AML-193 (cell line): ENCODE results near the gene ELFN1.

ENCODE experiments used
- DNase-seq, 2 experiments: peaks; one replicate each; lab custom pipeline; 2025; lab: John Stamatoyannopoulos, UW

The ELFN1 gene

GRCh38 chr7:1725766-1726630, 55.9 kb downstream of the ELFN1 start:
- DNase-seq = no peak

- no peak for DNase-seq
These were observed 57.0 kb downstream of the ELFN1 start for GRCh38 chr7:1727079-1727478.

GRCh38 chr7:1727812-1728570, 57.9 kb downstream of the ELFN1 start:
- no peak for DNase-seq

GRCh38 chr7:1729183-1729582, 59.1 kb downstream of the ELFN1 start:
- DNase-seq = no peak

- no peak for DNase-seq
These were observed 59.7 kb downstream of the ELFN1 start for GRCh38 chr7:1729773-1730172.

- DNase-seq = no peak
These were observed 62.0 kb downstream of the ELFN1 start for GRCh38 chr7:1732072-1732471.

GRCh38 chr7:1732645-1733044, 62.6 kb downstream of the ELFN1 start:
- DNase-seq = no peak

GRCh38 chr7:1733206-1733907, 63.3 kb downstream of the ELFN1 start:
- DNase-seq = no peak

GRCh38 chr7:1733908-1734730, 64.0 kb downstream of the ELFN1 start:
- DNase-seq = no peak

GRCh38 chr7:1735262-1735661, 65.2 kb downstream of the ELFN1 start:
- DNase-seq = no peak

- no peak for DNase-seq
These were observed 65.9 kb downstream of the ELFN1 start for GRCh38 chr7:1735806-1736483.

GRCh38 chr7:1736484-1736817, 66.4 kb downstream of the ELFN1 start:
- no peak for DNase-seq

GRCh38 chr7:1736830-1737229, 66.8 kb downstream of the ELFN1 start:
- DNase-seq = no peak

GRCh38 chr7:1737523-1737922, 67.4 kb downstream of the ELFN1 start:
- no peak for DNase-seq

- no peak for DNase-seq
These were observed 67.9 kb downstream of the ELFN1 start for GRCh38 chr7:1737956-1738355.

- DNase-seq = no peak
These were observed 68.4 kb downstream of the ELFN1 start for GRCh38 chr7:1738511-1738910.

GRCh38 chr7:1738956-1739355, 68.9 kb downstream of the ELFN1 start:
- DNase-seq = no peak

GRCh38 chr7:1739593-1739992, 69.5 kb downstream of the ELFN1 start:
- no peak for DNase-seq

- DNase-seq = no peak
These were observed 70.1 kb downstream of the ELFN1 start for GRCh38 chr7:1740214-1740613.

- no peak for DNase-seq
These were observed 71.2 kb downstream of the ELFN1 start for GRCh38 chr7:1741246-1741645.
